HepG2 (cell line): ENCODE measurements around the gene C14orf180.

Experiments used
- EED ChIP-seq: sonication (generic); formaldehyde crosslinking; IDR thresholded peaks from 2 replicates; pipeline ENCODE4 v1.5.0; 2020; ENCODE audit warnings: mild to moderate bottlenecking, missing genetic modification reagents
- TF ChIP-seq, protein P1 (sequence below): sonication (generic); formaldehyde crosslinking; IDR thresholded peaks from 2 replicates; pipeline ENCODE4 v1.5.0; 2020; ENCODE audit warnings: mild to moderate bottlenecking, missing genetic modification reagents, moderate library complexity

DNA sequence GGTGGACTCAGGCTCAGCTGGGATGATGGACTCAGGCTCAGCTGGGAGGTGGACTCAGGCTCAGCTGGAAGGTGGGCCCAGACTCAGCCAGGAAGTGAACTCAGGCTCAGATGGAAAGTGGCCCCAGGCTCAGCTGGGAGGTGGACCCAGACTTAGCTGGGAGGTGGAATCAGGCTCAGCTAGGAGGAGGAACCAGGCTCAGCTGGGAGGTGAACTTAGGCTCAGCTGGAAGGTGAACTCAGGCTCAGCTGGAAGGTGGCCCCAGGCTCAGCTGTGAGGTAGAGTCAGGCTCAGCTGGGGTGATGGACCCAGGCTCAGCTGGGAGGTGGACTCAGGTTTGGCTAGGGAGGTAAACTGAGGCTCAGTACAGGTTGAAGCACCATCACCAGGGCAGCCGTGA lies 21.8 kb upstream of the C14orf180 start:
- TF ChIP-seq, protein P1, sequence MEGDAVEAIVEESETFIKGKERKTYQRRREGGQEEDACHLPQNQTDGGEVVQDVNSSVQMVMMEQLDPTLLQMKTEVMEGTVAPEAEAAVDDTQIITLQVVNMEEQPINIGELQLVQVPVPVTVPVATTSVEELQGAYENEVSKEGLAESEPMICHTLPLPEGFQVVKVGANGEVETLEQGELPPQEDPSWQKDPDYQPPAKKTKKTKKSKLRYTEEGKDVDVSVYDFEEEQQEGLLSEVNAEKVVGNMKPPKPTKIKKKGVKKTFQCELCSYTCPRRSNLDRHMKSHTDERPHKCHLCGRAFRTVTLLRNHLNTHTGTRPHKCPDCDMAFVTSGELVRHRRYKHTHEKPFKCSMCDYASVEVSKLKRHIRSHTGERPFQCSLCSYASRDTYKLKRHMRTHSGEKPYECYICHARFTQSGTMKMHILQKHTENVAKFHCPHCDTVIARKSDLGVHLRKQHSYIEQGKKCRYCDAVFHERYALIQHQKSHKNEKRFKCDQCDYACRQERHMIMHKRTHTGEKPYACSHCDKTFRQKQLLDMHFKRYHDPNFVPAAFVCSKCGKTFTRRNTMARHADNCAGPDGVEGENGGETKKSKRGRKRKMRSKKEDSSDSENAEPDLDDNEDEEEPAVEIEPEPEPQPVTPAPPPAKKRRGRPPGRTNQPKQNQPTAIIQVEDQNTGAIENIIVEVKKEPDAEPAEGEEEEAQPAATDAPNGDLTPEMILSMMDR (CRISPR knock-in tag): no peak
- no peak for TF ChIP-seq EED (CRISPR knock-in tag)
